NCI-H526 treated with DMSO at 0.1 percent for 48 hours (cell line): Measurements from ENCODE around the gene OGFOD2.

ENCODE experiments used
- DNase-seq: peaks from one replicate; lab custom pipeline; 2025; lab: John Stamatoyannopoulos, UW

The OGFOD2 gene

DNA sequence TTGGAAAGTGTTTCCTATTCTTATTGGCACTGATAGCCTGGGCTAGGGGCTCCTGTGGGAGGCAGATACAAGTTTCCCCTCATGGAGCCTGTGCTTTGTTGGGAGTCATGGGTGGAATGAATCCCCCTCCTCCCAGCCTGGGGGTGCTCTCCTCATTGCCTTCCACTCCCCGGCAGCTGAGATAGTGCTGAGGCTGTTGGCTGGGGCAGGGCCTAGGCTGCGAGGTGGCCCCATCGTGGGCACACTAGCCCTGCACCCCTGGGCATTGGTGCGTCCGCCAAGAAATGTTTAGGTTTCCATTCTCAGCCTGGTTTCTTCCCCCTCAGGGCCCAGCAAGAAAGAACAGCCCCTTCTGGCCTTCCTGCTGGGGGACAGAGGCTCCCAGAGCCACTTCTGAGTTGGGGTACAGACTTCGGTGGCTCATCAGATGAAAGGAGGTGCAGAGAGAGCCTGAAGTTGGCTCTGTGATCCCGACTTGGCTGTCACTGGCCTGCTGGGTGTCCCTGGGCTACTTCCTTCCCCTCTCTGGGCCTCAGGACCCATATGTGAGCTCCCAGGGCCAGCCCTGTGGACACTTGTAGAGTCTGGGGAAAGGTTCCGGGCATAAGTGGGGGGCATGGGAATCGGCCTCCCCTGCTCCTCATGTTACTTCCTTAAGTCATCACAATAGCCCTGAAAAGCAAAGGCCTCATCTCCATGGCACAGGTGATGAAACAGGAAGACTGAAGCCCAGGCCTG lies 2.8 kb downstream of the OGFOD2 start:
- DNase-seq, result no peak

DNA sequence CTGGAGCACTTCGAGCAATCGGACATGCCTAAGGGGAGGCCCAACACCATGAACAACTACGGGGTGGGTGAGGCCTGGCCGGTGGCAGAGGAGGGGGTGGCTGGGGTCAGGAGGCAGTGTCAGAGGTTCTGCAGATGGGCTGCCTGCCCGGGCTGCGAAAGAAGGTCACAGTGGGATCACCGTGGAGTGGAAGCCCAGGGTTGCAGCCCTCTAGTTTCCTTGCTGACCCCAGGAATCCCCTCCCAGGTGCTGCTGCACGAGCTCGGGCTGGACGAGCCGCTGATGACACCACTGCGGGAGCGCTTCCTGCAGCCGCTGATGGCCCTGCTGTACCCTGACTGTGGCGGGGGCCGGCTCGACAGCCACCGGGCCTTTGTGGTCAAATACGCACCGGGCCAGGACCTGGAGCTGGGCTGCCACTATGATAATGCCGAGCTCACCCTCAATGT lies 3.5 kb downstream of the OGFOD2 start:
- DNase-seq, result no peak

DNA sequence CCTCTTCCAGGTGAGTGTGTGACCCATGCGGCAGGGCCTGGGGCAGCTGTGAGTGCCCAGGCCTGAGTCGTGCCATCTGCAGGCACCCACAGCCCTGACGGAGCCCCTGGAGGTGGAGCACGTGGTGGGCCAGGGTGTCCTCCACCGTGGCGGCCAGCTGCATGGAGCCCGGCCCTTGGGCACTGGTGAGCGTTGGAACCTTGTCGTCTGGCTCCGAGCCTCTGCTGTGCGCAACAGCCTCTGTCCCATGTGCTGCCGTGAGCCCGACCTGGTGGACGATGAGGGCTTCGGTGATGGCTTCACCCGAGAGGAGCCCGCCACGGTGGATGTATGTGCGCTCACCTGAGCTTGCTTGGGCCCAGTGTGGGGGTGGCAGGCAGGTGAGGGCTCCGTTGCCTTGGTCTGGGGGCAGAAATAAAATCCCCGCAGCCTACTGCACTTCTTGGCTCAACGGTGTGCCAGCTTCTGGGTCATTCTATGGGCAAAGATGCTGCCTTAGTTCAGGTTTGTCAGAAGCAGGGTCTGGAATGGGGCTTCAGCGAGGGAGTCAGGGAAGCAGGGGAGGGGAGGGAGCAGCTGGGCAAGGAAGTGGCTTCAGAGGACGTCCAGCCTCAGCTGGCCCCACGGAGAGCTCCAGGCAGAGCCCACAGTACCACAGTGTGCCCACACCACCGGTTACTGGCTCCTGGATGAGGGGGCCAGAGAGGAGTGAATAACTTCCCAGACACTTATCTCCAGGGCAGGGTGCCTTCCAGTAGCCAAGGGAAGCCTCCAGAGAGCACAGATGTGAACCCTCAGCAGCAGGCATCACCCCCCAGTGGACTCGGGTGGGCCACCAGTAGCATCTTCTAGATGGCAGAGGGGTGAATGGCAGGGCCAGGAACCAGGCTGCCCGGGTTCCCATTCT lies 4.2 kb downstream of the OGFOD2 start:
- no peak for DNase-seq

DNA sequence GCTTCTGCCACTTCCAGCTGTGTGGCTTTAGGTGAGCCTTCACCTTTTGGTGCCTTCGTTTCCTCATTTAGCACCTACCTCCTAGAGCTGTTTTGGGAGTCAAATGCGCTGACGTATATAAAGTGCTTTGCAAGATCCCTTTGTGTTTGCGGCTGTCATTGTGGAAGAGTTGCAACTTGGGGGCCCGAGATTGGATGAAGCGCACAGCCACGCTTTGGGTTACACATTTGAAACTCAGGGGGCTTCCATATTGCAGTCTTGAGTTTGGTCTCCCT lies 4.8 kb downstream of the OGFOD2 start:
- peak; percentile 28 for DNase-seq

DNA sequence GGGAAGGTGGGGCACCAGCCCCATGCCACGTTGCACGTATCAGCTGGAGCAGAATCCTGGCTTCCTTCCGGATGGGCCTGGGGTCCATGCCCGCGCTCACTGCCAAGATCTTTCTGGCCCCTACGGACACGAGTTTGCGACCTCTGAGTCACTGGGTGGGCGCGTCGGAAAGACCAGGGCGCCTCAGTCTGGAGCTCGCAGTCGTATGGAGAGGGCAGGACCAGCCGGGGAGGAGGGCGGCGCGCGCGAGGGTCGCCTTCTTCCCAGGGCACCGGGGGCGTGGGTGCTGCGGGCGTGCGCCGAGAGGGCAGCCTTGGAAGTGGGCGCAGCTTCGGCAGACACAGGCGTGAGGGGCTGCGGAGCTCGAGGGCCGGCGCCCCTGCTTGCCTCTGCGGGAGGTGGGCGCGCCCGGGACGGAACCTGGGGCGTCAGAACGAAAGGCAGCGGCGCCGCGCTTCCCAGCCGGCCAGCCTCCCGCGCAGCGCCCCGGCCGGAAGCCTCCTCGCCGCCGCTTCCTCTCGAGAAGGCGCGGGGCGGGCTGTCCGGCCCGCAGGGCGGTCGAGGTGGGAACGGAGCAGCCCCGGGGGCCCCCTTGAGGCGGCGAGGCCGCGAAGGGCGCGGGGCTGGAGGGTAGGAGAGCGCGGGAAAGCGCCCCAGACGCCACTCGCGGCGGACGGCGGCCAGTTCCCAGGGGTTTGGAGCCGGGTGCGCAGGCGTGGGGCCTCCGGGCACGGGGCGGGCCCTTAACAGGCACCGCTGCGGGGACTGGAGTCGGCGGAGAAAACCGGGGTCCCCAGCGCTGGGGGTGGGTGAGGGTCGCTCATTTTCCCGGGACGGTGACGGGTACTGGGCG lies 5.4 kb downstream of the OGFOD2 start, which contains the start of gene ARL6IP4:
TSS of gene ARL6IP4 (plus strand) at position 499 of the 853 bp plus-strand sequence. CDS start 459 bp downstream, outside the sequence.
- peak; percentile 22 for DNase-seq

DNA sequence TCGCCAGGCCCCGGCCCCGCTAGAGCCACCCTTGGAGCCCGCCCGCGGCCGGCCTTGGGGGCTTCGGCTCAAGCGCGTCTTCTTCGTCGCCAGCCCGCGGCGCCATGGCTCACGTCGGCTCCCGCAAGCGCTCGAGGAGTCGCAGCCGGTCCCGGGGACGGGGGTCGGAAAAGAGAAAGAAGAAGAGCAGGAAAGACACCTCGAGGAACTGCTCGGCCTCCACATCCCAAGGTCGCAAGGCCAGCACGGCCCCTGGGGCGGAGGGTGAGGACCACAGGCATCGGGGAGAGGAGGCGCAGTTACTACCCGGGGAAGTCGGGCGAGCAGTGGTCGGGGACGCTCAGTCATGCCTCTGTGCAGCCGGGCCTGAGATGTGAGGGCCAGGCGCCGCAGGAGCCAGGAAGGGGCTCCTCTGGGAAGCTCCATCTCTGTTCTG lies 6.0 kb downstream of the OGFOD2 start:
- no peak for DNase-seq

DNA sequence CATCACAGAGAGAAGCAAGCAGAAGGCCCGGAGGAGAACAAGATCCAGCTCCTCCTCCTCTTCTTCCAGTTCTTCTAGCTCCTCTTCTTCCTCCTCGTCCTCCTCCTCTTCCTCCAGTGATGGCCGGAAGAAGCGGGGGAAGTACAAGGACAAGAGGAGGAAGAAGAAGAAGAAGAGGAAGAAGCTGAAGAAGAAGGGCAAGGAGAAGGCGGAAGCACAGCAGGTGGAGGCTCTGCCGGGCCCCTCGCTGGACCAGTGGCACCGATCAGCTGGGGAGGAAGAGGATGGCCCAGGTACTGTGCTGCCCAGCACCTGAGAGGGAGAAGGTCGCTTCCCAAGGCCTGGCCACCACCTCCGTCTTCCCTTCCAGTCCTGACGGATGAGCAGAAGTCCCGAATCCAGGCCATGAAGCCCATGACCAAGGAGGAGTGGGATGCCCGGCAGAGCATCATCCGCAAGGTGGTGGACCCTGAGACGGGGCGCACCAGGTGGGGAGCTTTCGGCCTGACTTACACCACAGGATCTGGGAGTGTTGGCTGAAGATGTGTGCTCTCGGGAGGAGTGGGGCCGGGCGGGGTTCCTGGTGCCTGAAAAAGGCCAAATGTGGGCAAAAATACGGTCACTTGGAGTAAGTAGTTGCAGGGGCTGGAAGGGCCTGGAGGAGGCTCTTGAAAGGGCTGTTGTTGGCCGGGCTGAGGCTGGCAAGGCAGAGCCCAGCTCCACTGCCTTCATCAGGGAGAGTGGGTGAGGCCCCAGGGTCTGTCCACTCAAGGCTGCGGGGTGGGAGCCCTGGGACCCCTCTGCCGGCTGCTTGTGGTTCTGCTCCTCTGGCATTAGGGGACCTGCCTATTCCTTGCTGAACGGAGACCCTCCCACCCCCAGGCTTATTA lies 6.8 kb downstream of the OGFOD2 start:
- DNase-seq, result no peak

DNA sequence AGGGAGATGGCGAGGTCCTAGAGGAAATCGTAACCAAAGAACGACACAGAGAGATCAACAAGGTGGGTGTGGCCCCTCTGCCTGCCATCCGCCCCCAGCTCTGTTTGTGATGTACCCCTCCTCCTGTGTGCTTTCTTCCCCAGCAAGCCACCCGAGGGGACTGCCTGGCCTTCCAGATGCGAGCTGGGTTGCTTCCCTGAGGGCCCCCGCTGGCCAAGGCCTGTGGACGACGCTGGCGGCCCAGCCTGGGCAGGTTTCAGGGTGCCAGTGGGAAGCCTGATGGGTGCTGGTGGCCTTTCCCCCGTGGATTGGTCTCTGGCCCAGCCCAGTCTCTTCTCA lies 7.4 kb downstream of the OGFOD2 start:
- no peak for DNase-seq

DNA sequence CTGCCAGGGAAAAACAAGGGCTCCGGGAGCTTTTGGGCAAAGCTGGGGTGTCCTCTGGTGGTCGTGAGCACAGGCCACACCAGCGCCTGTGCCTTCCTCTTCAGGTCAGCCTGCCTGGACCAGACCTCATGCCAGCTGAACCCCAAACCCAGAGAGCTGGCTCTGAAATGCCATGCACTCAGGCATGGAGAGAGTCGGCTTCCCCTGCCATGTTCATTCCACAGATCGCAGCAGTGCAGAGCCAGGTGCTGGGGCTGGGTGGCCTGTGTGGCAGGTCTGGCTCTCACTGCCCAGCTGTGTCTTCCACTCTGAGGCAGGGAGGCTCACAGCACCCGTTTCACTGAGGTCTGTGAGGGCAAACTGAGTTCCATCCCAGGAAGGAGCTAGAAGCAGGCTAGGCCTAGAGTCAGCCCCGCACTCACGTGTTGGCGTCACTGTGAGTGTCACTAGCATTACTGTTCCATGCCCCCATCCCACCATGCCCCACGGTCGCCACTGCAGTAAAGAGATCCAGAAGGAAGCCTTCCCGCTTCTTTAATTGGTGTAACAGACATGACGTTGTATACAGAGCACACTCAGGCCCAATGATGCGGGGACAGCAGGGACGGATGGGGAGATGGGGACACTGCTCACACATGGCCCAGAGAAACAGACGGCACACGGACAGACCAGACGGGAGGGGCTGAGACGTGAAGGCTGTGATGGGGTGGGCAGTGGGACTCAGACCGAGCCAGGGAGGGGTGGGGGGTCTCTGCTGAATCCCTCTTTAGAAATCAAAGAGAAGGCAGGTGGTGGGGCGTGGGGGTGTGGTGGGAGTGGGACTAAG lies 8.1 kb downstream of the OGFOD2 start:
- DNase-seq, result no peak

DNA sequence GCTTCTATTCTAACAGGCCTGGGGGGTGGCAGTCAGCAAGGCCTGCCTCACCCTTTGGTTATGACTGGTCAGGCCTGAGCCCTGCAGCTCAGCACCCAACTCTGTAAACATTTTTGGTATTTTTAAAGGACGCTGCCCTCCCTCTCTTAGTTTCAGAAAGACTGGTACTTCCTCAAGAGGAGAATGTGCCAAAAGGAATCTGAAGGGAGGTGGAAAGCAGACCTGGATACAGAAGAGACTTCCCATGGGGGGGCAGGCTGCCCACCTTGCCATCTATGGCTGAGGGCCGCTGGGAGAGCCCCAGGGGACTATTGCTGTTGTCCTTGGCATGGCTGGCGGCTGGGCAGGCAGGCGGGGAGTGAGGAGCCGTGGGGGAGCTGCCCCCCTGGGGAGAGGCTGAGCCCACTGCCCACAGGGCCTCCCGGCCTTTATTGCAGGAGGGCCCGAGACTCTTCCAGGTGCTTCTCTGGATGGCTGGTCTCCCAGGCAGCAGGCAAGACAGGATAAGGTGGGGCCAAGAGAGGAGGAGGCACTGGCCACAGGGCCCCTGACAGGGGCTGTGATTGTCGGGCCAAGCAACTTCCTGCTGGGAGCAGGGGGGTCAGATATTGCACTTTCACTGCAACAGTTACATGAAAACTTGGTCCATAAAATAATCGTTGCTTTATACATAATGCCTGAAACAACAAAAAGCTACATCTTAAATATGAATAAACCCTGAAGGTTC lies 8.9 kb downstream of the OGFOD2 start:
- no peak for DNase-seq

DNA sequence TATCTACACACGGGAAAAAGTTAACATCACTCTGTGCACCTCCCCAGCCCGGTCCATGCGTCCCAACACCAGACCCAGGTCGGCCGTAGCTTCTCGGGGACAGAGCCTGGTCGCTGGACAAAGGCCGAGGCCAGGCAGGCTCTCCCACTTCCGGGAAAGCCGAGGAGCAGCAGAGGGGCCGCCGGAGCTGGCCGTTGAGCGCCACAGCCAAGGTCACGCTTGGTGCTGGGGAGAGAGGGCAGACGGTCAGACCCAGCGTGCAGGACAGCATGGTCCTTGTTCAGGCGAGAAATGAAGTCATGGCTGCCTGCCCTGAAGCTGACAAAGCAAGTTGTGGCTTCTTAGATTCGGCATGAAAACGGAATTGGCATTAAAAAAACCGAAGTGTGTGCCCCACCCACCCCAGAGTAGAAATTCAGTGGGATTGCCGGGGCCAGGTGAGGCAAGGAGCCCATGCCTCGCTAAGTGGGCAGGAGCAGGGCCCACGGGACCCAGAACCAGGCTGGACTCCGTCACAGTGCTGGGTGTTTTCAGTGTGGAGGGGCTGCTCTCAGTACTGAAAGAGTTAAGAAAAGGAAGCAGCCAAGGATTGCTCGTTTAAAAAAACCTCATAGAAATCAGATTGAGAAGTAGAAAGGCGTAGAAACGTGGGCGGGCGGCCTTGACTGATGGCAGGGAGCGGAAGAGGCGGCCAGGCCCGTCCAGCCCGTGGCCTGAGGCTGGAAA lies 9.7 kb downstream of the OGFOD2 start:
- no peak for DNase-seq

DNA sequence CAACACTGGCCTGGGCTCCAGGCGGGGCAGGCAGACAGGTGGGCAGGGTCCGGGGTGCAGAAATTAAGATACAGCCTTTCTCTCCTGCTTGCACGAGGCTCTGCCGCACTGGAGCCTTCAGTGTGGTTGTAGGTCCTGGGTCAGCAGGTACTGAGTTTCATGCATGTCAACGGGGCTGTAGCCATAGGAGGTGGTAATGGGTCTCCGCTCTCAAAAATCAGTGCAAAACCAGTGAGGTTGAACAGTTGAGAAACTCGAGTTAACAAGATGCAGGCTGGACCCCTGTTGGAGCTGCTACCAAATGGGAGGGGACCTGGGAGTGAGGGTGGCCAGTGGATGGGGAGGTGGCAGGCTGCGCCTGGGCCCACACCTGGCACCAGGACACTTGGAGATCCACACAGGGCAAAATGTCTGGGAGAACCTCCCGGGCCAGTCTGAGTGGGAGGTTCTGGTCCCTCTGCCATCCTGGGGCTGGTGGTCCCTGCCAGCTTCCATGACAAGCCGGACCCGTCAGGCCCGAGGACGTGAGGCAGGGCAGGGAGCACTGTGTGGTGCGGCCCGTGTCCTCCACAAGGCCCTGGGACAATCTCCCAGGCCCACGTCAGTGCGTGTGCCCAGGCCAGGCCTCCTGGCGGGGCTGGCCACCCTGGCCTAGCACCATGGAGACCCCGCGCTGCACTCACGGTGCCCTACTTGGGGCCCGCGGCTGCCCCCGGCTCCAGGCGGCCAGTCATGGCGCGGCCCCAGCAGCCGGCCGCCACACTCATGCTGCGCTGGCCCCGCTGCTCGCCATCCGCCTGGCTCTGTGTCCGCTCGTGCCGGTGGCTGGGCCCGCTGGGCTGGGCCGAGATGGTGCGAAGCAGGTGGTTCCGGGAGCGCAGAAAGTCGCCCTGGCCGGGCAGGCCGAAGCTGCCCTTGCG lies 10.6 kb downstream of the OGFOD2 start:
- no peak for DNase-seq

DNA sequence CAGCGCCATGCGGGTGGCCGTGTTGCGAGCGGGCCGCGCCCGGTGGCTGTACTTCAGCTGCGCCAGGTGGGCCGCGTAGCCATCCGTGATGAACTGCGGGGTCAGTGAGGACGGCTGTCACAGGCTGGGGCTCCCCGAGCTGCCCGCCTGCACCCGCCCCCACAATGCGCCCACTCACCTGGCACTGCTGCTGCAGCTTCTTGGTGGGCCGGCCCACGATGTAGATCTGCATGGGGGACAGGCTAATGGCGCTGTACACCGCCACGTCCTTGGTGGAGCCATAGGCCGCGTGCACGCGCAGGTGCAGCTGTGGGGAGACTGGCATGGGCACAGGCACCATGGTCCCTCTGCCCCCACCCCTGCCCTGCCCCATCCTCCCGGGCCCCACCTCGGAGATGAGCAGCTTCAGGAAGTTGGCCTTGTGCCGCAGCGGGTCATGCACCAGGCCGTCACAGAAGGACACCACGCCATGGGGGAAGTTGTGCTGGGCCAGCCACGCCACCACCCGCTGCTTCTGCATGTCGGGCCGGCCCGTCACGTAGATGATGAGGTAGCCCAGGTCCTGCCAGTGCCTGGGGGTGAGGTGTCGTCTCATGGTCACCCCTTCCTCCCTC lies 11.3 kb downstream of the OGFOD2 start:
- no peak for DNase-seq

DNA sequence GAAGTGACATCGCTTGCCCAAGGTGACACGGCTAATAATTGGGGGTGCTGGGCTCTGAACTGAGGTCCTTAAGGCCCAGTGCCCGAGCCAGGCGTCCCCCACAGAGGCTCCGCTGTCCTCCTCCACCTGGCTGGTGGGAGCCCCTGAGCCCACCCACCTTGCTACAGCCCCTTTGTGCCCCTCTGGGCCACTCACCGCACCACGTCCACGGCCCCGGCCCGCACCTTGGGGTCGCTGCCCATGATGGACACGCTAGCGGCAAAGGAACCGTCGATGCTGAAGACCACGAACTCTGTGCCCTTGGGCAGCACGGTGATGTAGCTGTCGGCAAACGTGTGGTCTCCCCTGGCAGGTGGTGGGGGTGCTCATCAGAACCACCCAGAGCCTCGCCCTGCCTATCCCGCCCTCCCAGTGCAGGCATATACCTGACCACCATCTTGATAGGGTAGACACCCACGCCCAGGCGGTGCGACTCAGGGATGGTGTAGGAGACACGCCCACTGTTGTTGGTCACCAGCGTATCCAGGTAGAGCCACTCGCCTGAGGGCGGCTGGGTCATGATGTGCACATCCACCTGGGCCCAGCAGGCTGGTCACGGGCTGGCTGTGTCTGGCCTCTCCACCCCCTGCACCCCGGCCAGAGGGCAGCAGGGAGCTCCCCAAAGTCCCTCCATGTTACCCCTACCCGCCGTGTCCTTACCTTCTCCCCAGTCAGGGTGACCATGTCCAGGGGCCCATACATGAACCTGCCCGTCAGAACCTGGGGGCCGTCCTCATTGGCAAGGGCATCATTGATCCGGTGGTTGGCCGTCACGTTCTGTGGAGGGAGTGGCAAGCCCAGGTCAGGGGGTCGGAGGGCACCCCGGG lies 12.3 kb downstream of the OGFOD2 start:
- DNase-seq, result no peak

DNA sequence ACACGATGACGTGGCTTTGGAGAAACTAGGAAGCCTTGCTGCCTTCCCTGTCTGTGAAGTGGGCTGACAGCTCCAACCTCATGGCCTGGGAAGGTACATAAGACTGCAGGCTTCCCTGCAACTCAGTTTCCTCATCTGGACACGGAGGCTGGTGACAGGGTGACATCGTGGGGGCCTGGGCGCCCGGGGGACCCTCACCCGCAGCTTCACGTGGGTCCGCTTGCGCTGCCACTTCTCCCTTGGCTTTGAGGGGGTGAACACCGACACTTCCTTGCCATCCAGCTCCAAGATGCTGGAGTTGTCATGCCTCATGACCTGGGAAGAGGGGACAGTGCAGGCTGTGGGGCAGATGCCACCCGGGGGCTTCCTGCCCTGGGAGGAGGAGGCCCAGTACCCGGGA lies 13.0 kb downstream of the OGFOD2 start:
- no peak for DNase-seq

DNA sequence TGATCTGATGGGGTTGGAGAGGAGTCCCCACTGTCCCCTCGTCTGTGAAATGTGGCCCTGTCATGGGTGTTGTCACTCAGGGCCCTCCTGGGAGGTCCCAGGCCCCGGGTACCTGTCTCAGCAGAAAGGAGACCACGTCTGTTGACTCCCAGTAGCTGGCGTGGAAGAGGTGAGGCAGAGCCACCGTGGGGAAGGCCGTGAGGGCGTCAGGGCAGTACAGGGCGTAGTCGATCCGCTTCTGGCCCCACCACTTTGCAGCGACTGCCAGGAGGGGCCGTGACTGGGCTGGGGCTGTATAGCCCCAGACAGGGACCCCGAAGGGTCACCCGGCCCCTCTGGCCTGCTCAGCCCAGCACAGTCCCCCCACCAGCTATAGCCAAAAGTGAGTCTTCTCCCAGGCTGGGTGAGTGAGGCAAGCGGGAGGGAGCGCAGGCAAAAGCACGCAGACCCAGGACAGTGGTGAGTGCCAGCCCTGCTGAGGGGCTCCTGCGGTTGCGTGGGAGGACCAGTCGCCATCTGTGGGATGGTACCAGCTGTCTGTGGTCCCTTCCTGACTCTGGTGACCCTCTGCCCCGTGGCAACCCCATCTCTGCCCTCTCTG lies 13.7 kb downstream of the OGFOD2 start:
- no peak for DNase-seq
